Osteocyte (in vitro differentiated cells): ENCODE results near the gene NIN. TPM values are rescaled to one million over a fixed set of nuclear protein-coding genes. Genes with fewer than 3 reads are reported as not detected.

Experiments
- DNase-seq: peaks from one replicate; pipeline ENCODE4 v3.0.0; 2021; ENCODE audit warnings: mixed read lengths; ENCODE audit not compliant: unreplicated experiment; ENCODE audit errors: extremely low spot score
- H3K27ac Mint-ChIP-seq: one replicate; pipeline ENCODE4 v1.8.0; 2021; ENCODE audit warnings: mild to moderate bottlenecking, mixed read lengths; ENCODE audit not compliant: unreplicated experiment
- H3K27me3 Mint-ChIP-seq: one replicate; pipeline ENCODE4 v1.8.0; 2021; ENCODE audit warnings: mixed read lengths; ENCODE audit not compliant: unreplicated experiment
- H3K36me3 Mint-ChIP-seq: one replicate; pipeline ENCODE4 v1.8.0; 2021; ENCODE audit warnings: mixed read lengths; ENCODE audit not compliant: unreplicated experiment
- H3K4me1 Mint-ChIP-seq: one replicate; pipeline ENCODE4 v1.8.0; 2021; ENCODE audit warnings: mixed read lengths; ENCODE audit not compliant: unreplicated experiment
- H3K4me3 Mint-ChIP-seq: one replicate; pipeline ENCODE4 v1.8.0; 2021; ENCODE audit warnings: mild to moderate bottlenecking, moderate library complexity, mixed read lengths; ENCODE audit not compliant: unreplicated experiment
- H3K9me3 Mint-ChIP-seq: one replicate; pipeline ENCODE4 v1.8.0; 2021; ENCODE audit warnings: mixed read lengths; ENCODE audit not compliant: unreplicated experiment
- CTCF ChIP-seq: fragments of 200-600 bp; sonication (generic); IDR thresholded peaks from 2 replicates; pipeline ENCODE4 v1.5.0; 2021; ENCODE audit warnings: antibody characterized with exemption, mild to moderate bottlenecking, moderate library complexity
- total RNA-seq: library from RNA; stranded (reverse); gene quantifications from 2 replicates; pipeline ENCODE4 v1.2.1, GENCODE V29; 2021

NIN gene
- total RNA-seq, 1 donor from 2014 or later: 50.2 TPM

GRCh38 chr14:50740856-50741255 is 90.1 kb downstream of the NIN start:
- Mint-ChIP-seq H3K9me3 (no peaks in the 10 kb centered on the region), H3K27ac (peak overlapping the region; percentile 93), H3K4me1 (peaks cover 34% of the 10 kb centered on the region), H3K36me3 (peaks cover 18% of the 10 kb centered on the region), H3K4me3 (no peak overlapping the region), H3K27me3 (no peaks in the 10 kb centered on the region)
- TF ChIP-seq CTCF: no peak
- DNase-seq: no peak

DNA sequence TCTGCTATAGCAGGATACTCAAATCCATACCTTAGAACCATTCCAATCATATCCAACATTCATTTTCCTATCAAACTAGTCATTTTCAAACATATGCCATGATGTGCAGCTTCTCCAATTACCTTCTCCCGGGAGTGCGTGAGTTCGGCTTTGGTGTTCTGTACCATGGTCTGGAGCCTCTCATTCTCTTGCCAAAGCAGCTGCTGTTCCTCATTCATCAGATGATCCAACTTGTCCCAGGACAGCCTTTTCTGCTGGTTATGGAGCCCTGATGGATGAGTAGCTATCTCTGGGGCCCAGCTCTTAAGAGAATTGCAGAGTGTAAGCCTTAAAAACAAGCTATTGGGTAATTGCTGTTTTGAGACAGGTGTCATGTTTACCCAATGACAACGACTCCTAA is 91.8 kb downstream of the NIN start:
- peaks cover 42% of the 10 kb centered on the region for H3K4me1 Mint-ChIP-seq
- H3K9me3 Mint-ChIP-seq: no peaks in the 10 kb centered on the region
- peaks cover 16% of the 10 kb centered on the region for H3K36me3 Mint-ChIP-seq
- no peak for TF ChIP-seq CTCF
- no peaks in the 10 kb centered on the region for H3K27me3 Mint-ChIP-seq
- no peak for DNase-seq
- no peak overlapping the region for H3K4me3 Mint-ChIP-seq
- peak overlapping the region; percentile 93 for H3K27ac Mint-ChIP-seq

DNA sequence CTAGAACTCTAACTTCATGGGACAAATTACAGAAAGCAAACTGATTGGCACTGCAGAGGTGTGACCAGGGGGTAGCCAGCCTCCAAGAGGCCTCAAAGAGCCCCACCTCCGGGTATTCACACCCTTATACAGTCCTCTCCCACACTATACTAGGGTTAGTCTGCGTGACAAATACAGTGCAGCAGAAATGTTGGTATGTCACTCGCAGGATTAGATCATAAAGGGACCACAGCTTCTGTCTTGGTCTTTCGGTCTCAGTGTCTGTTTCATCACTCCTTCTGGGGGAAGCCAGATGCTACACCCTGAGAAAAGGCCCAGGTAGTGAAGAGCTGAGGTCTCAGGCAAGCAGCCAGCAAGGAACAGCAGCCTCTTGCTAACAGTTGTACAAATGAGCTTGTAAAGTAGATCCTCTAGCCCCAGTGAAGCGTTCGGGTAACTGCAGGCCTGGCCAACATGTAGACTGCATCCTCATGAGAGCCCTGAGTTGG is 94.0 kb downstream of the NIN start:
- no peak for TF ChIP-seq CTCF
- H3K27me3 Mint-ChIP-seq: no peaks in the 10 kb centered on the region
- no peak overlapping the region for H3K27ac Mint-ChIP-seq
- H3K36me3 Mint-ChIP-seq: peaks cover 20% of the 10 kb centered on the region
- no peaks in the 10 kb centered on the region for H3K9me3 Mint-ChIP-seq
- H3K4me3 Mint-ChIP-seq: no peak overlapping the region
- H3K4me1 Mint-ChIP-seq: peaks cover 37% of the 10 kb centered on the region
- DNase-seq: no peak

DNA sequence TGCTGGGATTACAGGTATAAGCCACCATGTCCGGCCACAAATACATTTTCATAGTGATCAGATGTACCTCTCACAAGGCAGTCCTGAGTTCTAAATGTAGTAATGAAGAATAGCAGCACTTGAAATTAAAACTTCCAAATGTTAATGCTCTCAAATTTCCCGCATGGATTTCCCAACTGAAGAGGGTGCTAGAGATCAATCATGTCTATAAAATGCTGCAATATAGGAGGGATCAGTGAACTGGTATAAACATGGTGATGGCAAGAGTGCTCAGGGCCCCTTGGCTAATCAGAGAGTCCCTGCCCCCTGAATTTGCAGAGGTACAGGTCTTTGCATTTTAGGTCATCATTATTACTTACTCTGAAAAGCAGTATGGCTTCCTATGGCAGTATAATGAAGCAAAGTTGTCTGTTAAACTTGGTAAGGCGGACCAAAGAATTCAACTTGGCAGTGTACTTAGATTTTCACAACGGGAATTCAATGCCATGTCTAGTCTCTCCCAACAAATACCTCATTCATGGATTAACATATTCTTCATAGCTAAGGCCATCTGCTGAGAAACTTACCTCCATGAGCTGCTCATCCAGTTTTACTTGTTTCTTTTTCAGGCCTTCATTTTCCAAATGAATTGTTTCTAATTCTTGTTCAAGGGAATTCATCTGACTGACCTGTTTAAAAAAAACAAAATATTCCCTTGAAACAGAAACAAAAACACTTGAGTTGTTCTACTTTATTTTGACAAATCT is 95.8 kb downstream of the NIN start:
- no peak overlapping the region for H3K4me3 Mint-ChIP-seq
- peak; percentile 26 for TF ChIP-seq CTCF
- DNase-seq: no peak

GRCh38 chr14:50733494-50733893 is 97.5 kb downstream of the NIN start:
- Mint-ChIP-seq H3K27ac (no peak overlapping the region), H3K9me3 (no peaks in the 10 kb centered on the region), H3K4me3 (no peak overlapping the region), H3K27me3 (no peaks in the 10 kb centered on the region), H3K36me3 (peaks cover 41% of the 10 kb centered on the region), H3K4me1 (peaks cover 9% of the 10 kb centered on the region)
- no peak for TF ChIP-seq CTCF
- DNase-seq: no peak

More for the DNA sequence above, 95.8 kb downstream of the NIN start:
- H3K4me1 Mint-ChIP-seq: peaks cover 19% of the 10 kb centered on the region
- no peaks in the 10 kb centered on the region for H3K9me3 Mint-ChIP-seq
- peak overlapping the region; percentile 63 for H3K27ac Mint-ChIP-seq
- peaks cover 29% of the 10 kb centered on the region for H3K36me3 Mint-ChIP-seq
- H3K27me3 Mint-ChIP-seq: no peaks in the 10 kb centered on the region
